WTC11 (cell line): ENCODE measurements around the gene SPTLC2. TPM values are rescaled to one million over a fixed set of nuclear protein-coding genes. Genes with fewer than 3 reads are reported as not detected.

Source experiments
- ATAC-seq: fragments of 200-7000 bp; cut with Tn5 transposase; 2 replicates; pipeline ENCODE4 v1.10.0; 2021; ENCODE audit warnings: mild to moderate bottlenecking, moderate library complexity
- CTCF ChIA-PET: fragments of 300-600 bp; sonication (Branson Sonifier 250); formaldehyde crosslinking; loops from one replicate; lab custom pipeline; 2021; ENCODE audit warnings: antibody characterized with exemption; lab: Charles Lee
- POLR2A ChIA-PET: fragments of 350-600 bp; sonication (Branson Sonifier 250); formaldehyde crosslinking; loops from one replicate; lab custom pipeline; 2021; ENCODE audit warnings: antibody characterized with exemption; lab: Charles Lee
- DNase-seq: peaks from one replicate; pipeline ENCODE4 v3.0.0; 2021; ENCODE audit warnings: low spot score
- H3K27ac Mint-ChIP-seq: 2 replicates; pipeline ENCODE4 v1.8.0; 2021; ENCODE audit warnings: mixed read lengths
- H3K27me3 Mint-ChIP-seq: 2 replicates; pipeline ENCODE4 v1.8.0; 2021; ENCODE audit warnings: low read depth, mild to moderate bottlenecking, moderate library complexity, mixed read lengths
- H3K36me3 Mint-ChIP-seq: 2 replicates; pipeline ENCODE4 v1.8.0; 2021; ENCODE audit warnings: mixed read lengths
- H3K4me1 Mint-ChIP-seq: 2 replicates; pipeline ENCODE4 v1.8.0; 2022; ENCODE audit warnings: mixed read lengths
- H3K4me3 Mint-ChIP-seq: 2 replicates; pipeline ENCODE4 v1.8.0; 2021; ENCODE audit warnings: mild to moderate bottlenecking, moderate library complexity, mixed read lengths
- H3K9me3 Mint-ChIP-seq: 2 replicates; pipeline ENCODE4 v1.8.0; 2021; ENCODE audit warnings: mixed read lengths
- ATF3 ChIP-seq: sonication (generic); formaldehyde crosslinking; conservative IDR thresholded peaks from 2 replicates; pipeline ENCODE4 v1.8.1; 2022; ENCODE audit warnings: mild to moderate bottlenecking, missing genetic modification reagents
- ETV6 ChIP-seq: sonication (generic); formaldehyde crosslinking; IDR thresholded peaks from 2 replicates; pipeline ENCODE4 v1.8.1; 2022; ENCODE audit warnings: mild to moderate bottlenecking, missing genetic modification reagents
- GRHL2 ChIP-seq: fragments of 250-450 bp; sonication (Bioruptor Pico); IDR thresholded peaks from 2 replicates; pipeline ENCODE4 v1.8.0; 2022; ENCODE audit warnings: mild to moderate bottlenecking, moderate library complexity; ENCODE audit not compliant: insufficient replicate concordance, severe bottlenecking
- HMGXB4 ChIP-seq: sonication (generic); formaldehyde crosslinking; IDR thresholded peaks from 2 replicates; pipeline ENCODE4 v1.8.1; 2023; ENCODE audit warnings: mild to moderate bottlenecking, moderate library complexity, missing genetic modification reagents
- IRF2 ChIP-seq: sonication (generic); formaldehyde crosslinking; IDR thresholded peaks from 2 replicates; pipeline ENCODE4 v1.8.0; 2022; ENCODE audit warnings: low read depth, missing genetic modification reagents, borderline replicate concordance
- RORB ChIP-seq: fragments of 250-450 bp; sonication (Bioruptor Pico); IDR thresholded peaks from 2 replicates; pipeline ENCODE4 v1.9.0; 2021; ENCODE audit warnings: mild to moderate bottlenecking
- SP1 ChIP-seq: sonication (generic); formaldehyde crosslinking; conservative IDR thresholded peaks from 2 replicates; pipeline ENCODE4 v1.8.1; 2022; ENCODE audit warnings: missing genetic modification reagents
- TCF7 ChIP-seq: sonication (generic); formaldehyde crosslinking; IDR thresholded peaks from 2 replicates; pipeline ENCODE4 v1.8.0; 2022; ENCODE audit warnings: mild to moderate bottlenecking, low read depth, missing genetic modification reagents, moderate library complexity
- ZNF121 ChIP-seq: sonication (generic); formaldehyde crosslinking; IDR thresholded peaks from 2 replicates; pipeline ENCODE4 v1.8.0; 2023; ENCODE audit warnings: missing genetic modification reagents
- ZNF512 ChIP-seq: sonication (generic); formaldehyde crosslinking; IDR thresholded peaks from 2 replicates; pipeline ENCODE4 v1.8.1; 2022; ENCODE audit warnings: missing genetic modification reagents, borderline replicate concordance
- total RNA-seq: library from RNA; stranded (reverse); gene quantifications from 3 replicates; pipeline ENCODE4 v1.2.3, GENCODE V29; 2021
- TF ChIP-seq, protein P1 (sequence below): sonication (generic); formaldehyde crosslinking; IDR thresholded peaks from 2 replicates; pipeline ENCODE4 v1.8.1; 2023; ENCODE audit warnings: mild to moderate bottlenecking, missing genetic modification reagents, moderate library complexity
- TF ChIP-seq, protein P2 (sequence below): sonication (generic); formaldehyde crosslinking; IDR thresholded peaks from 2 replicates; pipeline ENCODE4 v1.8.0; 2022; ENCODE audit warnings: mild to moderate bottlenecking, missing genetic modification reagents
- TF ChIP-seq, protein P3 (sequence below): sonication (generic); formaldehyde crosslinking; conservative IDR thresholded peaks from 2 replicates; pipeline ENCODE4 v1.8.1; 2023; ENCODE audit warnings: mild to moderate bottlenecking, low read depth, missing genetic modification reagents, moderate library complexity
- TF ChIP-seq, protein P4 (sequence below): fragments of 250-450 bp; sonication (Bioruptor Pico); IDR thresholded peaks from 2 replicates; pipeline ENCODE4 v2.1.2; 2022; ENCODE audit warnings: mild to moderate bottlenecking, moderate library complexity
- TF ChIP-seq, protein P5 (sequence below): sonication (generic); formaldehyde crosslinking; IDR thresholded peaks from 2 replicates; pipeline ENCODE4 v1.8.0; 2022; ENCODE audit warnings: mild to moderate bottlenecking, missing genetic modification reagents
- TF ChIP-seq, protein P6 (sequence below): fragments of 250-450 bp; sonication (Bioruptor Pico); IDR thresholded peaks from 2 replicates; pipeline ENCODE4 v1.9.0; 2021; ENCODE audit warnings: mild to moderate bottlenecking, borderline replicate concordance

SPTLC2 gene
- total RNA-seq, 1 experiment from 2014 or later = 40.1 TPM

GRCh38 chr14:77584809-77585208 lies 31.6 kb downstream of the SPTLC2 start (continued):
- TF ChIP-seq, protein P1, sequence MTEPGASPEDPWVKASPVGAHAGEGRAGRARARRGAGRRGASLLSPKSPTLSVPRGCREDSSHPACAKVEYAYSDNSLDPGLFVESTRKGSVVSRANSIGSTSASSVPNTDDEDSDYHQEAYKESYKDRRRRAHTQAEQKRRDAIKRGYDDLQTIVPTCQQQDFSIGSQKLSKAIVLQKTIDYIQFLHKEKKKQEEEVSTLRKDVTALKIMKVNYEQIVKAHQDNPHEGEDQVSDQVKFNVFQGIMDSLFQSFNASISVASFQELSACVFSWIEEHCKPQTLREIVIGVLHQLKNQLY = no peak
- TF ChIP-seq TCF7 (CRISPR knock-in tag) (no peak), GRHL2 (CRISPR knock-in tag) (no peak)
- TF ChIP-seq, protein P2, sequence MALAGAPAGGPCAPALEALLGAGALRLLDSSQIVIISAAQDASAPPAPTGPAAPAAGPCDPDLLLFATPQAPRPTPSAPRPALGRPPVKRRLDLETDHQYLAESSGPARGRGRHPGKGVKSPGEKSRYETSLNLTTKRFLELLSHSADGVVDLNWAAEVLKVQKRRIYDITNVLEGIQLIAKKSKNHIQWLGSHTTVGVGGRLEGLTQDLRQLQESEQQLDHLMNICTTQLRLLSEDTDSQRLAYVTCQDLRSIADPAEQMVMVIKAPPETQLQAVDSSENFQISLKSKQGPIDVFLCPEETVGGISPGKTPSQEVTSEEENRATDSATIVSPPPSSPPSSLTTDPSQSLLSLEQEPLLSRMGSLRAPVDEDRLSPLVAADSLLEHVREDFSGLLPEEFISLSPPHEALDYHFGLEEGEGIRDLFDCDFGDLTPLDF (CRISPR knock-in tag) = no peak
- TF ChIP-seq, all 79 proteins: peak for 0

GRCh38 chr14:77583657-77584056 lies 32.8 kb downstream of the SPTLC2 start:
- Mint-ChIP-seq H3K36me3 (no peaks in the 10 kb centered on the region; the same call in 1 of the 2 replicates), H3K4me1 (peaks cover 4% of the 10 kb centered on the region; the same call in 1 of the 2 replicates), H3K4me3 (no peak overlapping the region), H3K27ac (no peak overlapping the region), H3K27me3 (no peaks in the 10 kb centered on the region), H3K9me3 (no peaks in the 10 kb centered on the region)
- ATAC-seq (no peak), DNase-seq (no peak)
- ChIA-PET CTCF (no interaction called here), POLR2A (no interaction called here)
- TF ChIP-seq, protein P3, sequence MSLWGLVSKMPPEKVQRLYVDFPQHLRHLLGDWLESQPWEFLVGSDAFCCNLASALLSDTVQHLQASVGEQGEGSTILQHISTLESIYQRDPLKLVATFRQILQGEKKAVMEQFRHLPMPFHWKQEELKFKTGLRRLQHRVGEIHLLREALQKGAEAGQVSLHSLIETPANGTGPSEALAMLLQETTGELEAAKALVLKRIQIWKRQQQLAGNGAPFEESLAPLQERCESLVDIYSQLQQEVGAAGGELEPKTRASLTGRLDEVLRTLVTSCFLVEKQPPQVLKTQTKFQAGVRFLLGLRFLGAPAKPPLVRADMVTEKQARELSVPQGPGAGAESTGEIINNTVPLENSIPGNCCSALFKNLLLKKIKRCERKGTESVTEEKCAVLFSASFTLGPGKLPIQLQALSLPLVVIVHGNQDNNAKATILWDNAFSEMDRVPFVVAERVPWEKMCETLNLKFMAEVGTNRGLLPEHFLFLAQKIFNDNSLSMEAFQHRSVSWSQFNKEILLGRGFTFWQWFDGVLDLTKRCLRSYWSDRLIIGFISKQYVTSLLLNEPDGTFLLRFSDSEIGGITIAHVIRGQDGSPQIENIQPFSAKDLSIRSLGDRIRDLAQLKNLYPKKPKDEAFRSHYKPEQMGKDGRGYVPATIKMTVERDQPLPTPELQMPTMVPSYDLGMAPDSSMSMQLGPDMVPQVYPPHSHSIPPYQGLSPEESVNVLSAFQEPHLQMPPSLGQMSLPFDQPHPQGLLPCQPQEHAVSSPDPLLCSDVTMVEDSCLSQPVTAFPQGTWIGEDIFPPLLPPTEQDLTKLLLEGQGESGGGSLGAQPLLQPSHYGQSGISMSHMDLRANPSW (CRISPR knock-in tag) = no peak

- Mint-ChIP-seq H3K9me3 (no peaks in the 10 kb centered on the region), H3K4me3 (no peak overlapping the region), H3K27ac (no peak overlapping the region), H3K36me3 (no peaks in the 10 kb centered on the region; the same call in 1 of the 2 replicates), H3K27me3 (no peaks in the 10 kb centered on the region), H3K4me1 (peaks cover 4% of the 10 kb centered on the region; the same call in 1 of the 2 replicates)
- ATAC-seq = no peak
- CTCF ChIA-PET = interaction anchor here (1.2 kb wide), 1 partner anchor 123 kb away, joined by 4 read pairs; no protein-coding TSS in a partner anchor
- POLR2A ChIA-PET = no interaction called here
- no peak for DNase-seq
- no peak for TF ChIP-seq ETV6 (CRISPR knock-in tag)
- no peak for TF ChIP-seq HMGXB4 (CRISPR knock-in tag)
- TF ChIP-seq, protein P4, sequence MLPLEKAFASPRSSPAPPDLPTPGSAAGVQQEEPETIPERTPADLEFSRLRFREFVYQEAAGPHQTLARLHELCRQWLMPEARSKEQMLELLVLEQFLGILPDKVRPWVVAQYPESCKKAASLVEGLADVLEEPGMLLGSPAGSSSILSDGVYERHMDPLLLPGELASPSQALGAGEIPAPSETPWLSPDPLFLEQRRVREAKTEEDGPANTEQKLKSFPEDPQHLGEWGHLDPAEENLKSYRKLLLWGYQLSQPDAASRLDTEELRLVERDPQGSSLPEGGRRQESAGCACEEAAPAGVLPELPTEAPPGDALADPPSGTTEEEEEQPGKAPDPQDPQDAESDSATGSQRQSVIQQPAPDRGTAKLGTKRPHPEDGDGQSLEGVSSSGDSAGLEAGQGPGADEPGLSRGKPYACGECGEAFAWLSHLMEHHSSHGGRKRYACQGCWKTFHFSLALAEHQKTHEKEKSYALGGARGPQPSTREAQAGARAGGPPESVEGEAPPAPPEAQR (CRISPR knock-in tag) = no peak
- TF ChIP-seq SP1 (CRISPR knock-in tag) = no peak
- TF ChIP-seq IRF2 (CRISPR knock-in tag) = no peak
- TF ChIP-seq RORB (CRISPR knock-in tag) = no peak
- TF ChIP-seq ZNF512 (CRISPR knock-in tag) = no peak
- TF ChIP-seq ATF3 (CRISPR knock-in tag) = no peak
- TF ChIP-seq, protein P5, sequence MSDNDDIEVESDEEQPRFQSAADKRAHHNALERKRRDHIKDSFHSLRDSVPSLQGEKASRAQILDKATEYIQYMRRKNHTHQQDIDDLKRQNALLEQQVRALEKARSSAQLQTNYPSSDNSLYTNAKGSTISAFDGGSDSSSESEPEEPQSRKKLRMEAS = no peak
- no peak for TF ChIP-seq ZNF121
- TF ChIP-seq, protein P6, sequence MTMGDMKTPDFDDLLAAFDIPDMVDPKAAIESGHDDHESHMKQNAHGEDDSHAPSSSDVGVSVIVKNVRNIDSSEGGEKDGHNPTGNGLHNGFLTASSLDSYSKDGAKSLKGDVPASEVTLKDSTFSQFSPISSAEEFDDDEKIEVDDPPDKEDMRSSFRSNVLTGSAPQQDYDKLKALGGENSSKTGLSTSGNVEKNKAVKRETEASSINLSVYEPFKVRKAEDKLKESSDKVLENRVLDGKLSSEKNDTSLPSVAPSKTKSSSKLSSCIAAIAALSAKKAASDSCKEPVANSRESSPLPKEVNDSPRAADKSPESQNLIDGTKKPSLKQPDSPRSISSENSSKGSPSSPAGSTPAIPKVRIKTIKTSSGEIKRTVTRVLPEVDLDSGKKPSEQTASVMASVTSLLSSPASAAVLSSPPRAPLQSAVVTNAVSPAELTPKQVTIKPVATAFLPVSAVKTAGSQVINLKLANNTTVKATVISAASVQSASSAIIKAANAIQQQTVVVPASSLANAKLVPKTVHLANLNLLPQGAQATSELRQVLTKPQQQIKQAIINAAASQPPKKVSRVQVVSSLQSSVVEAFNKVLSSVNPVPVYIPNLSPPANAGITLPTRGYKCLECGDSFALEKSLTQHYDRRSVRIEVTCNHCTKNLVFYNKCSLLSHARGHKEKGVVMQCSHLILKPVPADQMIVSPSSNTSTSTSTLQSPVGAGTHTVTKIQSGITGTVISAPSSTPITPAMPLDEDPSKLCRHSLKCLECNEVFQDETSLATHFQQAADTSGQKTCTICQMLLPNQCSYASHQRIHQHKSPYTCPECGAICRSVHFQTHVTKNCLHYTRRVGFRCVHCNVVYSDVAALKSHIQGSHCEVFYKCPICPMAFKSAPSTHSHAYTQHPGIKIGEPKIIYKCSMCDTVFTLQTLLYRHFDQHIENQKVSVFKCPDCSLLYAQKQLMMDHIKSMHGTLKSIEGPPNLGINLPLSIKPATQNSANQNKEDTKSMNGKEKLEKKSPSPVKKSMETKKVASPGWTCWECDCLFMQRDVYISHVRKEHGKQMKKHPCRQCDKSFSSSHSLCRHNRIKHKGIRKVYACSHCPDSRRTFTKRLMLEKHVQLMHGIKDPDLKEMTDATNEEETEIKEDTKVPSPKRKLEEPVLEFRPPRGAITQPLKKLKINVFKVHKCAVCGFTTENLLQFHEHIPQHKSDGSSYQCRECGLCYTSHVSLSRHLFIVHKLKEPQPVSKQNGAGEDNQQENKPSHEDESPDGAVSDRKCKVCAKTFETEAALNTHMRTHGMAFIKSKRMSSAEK (CRISPR knock-in tag) = no peak
- TF ChIP-seq, protein P2 (CRISPR knock-in tag) = no peak
Observed at GRCh38 chr14:77582511-77582910, 33.9 kb downstream of the SPTLC2 start.
